ENCODE measurements around the gene SDK1.

Gene SDK1

DNA sequence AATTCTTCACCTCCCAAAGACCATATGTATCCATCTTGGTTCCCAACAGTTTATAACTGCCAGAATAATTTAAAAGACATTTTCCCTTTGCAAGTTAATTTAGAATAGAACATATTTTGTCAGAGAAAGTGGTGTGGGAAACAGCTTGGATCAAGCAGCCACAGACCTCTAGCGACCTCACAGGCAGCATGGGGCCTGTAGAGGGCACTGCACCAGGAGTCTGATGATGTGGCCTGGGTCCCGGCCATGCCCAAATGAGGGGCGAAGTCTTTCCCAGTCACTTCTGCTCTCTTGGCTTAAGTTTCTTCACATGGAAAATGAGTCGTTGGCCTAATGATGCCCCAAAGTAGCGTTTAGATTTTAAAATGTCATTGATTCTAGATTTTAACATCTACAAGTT, 243.2 kb downstream of the SDK1 start:
- H3K4me3 Mint-ChIP-seq: no peak overlapping the region
- peaks cover 5% of the 10 kb centered on the region for H3K4me1 Mint-ChIP-seq
- no peak overlapping the region for H3K27ac Mint-ChIP-seq
- no peaks in the 10 kb centered on the region for H3K27me3 Mint-ChIP-seq (ENCODE audit: low read depth)
- TF ChIP-seq, protein P1, sequence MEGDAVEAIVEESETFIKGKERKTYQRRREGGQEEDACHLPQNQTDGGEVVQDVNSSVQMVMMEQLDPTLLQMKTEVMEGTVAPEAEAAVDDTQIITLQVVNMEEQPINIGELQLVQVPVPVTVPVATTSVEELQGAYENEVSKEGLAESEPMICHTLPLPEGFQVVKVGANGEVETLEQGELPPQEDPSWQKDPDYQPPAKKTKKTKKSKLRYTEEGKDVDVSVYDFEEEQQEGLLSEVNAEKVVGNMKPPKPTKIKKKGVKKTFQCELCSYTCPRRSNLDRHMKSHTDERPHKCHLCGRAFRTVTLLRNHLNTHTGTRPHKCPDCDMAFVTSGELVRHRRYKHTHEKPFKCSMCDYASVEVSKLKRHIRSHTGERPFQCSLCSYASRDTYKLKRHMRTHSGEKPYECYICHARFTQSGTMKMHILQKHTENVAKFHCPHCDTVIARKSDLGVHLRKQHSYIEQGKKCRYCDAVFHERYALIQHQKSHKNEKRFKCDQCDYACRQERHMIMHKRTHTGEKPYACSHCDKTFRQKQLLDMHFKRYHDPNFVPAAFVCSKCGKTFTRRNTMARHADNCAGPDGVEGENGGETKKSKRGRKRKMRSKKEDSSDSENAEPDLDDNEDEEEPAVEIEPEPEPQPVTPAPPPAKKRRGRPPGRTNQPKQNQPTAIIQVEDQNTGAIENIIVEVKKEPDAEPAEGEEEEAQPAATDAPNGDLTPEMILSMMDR (IDR thresholded peaks at IDR 0.05; ENCODE audit: unreplicated experiment in 3 of 3): no peak
- H3K36me3 Mint-ChIP-seq (ENCODE audit: low read depth): no peaks in the 10 kb centered on the region
- H3K9me3 Mint-ChIP-seq: no peaks in the 10 kb centered on the region

DNA sequence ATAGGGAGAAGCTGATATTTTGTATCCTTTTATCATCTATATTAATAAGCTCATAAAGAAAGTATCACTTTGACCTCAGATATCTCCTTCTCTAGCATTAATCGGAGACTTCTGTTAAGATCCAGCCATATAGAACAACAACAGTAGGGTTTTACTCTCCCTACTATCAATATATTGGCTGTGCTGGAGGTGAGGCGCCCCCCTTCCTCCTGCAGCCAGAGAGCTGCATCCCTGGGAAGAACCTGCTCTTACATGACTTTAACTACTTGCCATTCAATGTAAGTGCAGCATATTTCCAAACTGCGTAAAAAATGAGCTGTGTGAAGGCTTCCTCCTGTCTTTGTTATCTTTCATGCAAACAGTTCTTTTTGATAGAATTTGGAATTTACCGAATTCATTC, 247.8 kb downstream of the SDK1 start:
- Mint-ChIP-seq H3K9me3 (no peaks in the 10 kb centered on the region), H3K4me3 (no peak overlapping the region), H3K36me3 (ENCODE audit: low read depth) (no peaks in the 10 kb centered on the region), H3K27ac (no peak overlapping the region), H3K4me1 (peaks cover 8% of the 10 kb centered on the region), H3K27me3 (ENCODE audit: low read depth) (no peaks in the 10 kb centered on the region)
- TF ChIP-seq, protein P1 (IDR thresholded peaks at IDR 0.05; ENCODE audit: unreplicated experiment in 3 of 3): no peak

DNA sequence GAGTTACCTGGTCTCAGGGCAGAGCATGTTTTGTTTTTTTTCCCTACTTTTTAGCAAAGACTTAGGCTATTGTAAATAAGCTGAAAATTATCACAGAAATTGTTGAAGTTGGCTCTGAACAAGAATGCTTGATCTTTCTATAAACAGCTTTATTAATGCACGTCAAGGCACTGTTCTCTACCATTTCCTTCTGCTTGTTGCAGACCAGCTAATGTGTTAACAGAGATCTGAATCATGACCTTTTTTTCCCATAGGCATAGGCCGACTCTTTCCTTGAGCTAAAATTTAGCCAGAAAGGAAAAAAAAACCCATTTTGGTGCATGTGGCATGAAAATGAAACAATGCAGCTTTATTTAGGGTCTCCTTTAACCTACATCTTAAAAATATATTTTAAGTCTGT, 248.5 kb downstream of the SDK1 start:
- Mint-ChIP-seq H3K9me3 (peaks cover 7% of the 10 kb centered on the region), H3K27ac (no peak overlapping the region), H3K27me3 (ENCODE audit: low read depth) (no peaks in the 10 kb centered on the region), H3K4me3 (no peak overlapping the region), H3K36me3 (ENCODE audit: low read depth) (no peaks in the 10 kb centered on the region), H3K4me1 (peaks cover 8% of the 10 kb centered on the region)
- TF ChIP-seq, protein P1 (IDR thresholded peaks at IDR 0.05; ENCODE audit: unreplicated experiment in 3 of 3): no peak

DNA sequence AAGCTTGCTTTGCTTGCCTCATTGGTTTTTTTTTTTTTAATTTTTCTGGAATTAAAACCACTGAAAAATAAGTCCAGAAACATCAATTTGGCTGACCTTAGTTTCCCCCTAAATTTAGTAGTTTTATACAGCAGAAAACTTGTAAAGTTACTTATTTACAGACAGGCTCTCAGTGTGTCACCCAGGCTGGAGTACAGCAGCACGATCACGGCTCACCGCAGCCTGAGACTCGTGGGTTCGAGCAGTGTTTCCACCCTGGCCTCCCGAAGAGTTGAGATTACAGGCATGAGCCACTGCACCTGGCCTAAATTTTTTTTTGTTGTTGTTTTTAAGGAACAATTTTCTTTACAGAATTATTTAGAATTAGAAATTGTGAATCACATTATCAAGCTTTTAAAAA, 250.5 kb downstream of the SDK1 start:
- Mint-ChIP-seq H3K4me3 (no peak overlapping the region), H3K36me3 (ENCODE audit: low read depth) (no peaks in the 10 kb centered on the region)

DNA sequence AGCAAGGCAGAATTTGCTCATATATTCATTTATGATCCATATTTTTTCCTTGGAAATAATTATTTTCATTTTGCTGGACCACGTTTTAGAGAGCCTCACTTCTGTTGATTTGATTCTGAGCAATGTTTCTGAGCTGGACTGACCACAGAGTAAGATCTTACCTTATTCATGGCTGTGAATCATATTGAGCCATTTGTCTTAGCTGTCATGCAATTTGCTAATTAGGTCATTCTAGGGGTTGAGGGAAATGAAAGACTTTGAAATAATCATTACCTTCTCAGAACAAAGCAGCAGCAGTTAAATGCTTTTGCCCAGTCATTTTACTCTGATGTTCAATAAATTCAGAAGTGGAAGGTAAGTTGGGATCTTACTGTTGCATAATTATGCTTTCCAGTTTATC, 251.4 kb downstream of the SDK1 start:
- H3K27me3 Mint-ChIP-seq (ENCODE audit: low read depth): no peaks in the 10 kb centered on the region
- H3K4me1 Mint-ChIP-seq: peaks cover 8% of the 10 kb centered on the region
- no peaks in the 10 kb centered on the region for H3K36me3 Mint-ChIP-seq (ENCODE audit: low read depth)
- H3K4me3 Mint-ChIP-seq: no peak overlapping the region
- H3K9me3 Mint-ChIP-seq: peaks cover 21% of the 10 kb centered on the region
- no peak overlapping the region for H3K27ac Mint-ChIP-seq
- TF ChIP-seq, protein P1 (IDR thresholded peaks at IDR 0.05; ENCODE audit: unreplicated experiment in 3 of 3): no peak

More for the DNA sequence above, 250.5 kb downstream of the SDK1 start:
- TF ChIP-seq, protein P1 (IDR thresholded peaks at IDR 0.05; ENCODE audit: unreplicated experiment in 3 of 3): no peak
- no peaks in the 10 kb centered on the region for H3K27me3 Mint-ChIP-seq (ENCODE audit: low read depth)
- H3K4me1 Mint-ChIP-seq: peaks cover 8% of the 10 kb centered on the region
- no peak overlapping the region for H3K27ac Mint-ChIP-seq
- peaks cover 21% of the 10 kb centered on the region for H3K9me3 Mint-ChIP-seq

DNA sequence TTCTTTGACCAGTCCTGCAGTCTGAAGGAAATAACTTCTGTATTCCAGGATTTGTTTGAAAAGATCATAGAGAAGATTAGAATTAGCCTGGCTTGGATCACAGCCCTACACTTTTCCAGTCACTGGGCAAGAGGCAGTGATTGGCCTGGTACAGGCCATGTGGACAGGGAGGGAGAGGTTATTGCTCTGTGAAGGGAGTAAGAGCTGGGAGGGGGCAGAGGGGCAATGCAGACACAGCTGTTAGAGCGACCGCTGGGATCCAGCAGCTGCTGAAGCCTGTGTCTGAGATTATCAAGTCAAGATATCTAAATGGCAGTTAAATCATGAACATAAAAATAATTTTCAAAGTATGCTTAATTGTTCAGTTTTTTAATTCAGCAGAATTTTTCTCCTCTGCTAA, 257.3 kb downstream of the SDK1 start:
- H3K36me3 Mint-ChIP-seq (ENCODE audit: low read depth): no peaks in the 10 kb centered on the region
- peak overlapping the region; percentile 51 to 76 (median 70) for H3K27ac Mint-ChIP-seq
- H3K4me1 Mint-ChIP-seq: peaks cover 28% of the 10 kb centered on the region
- H3K27me3 Mint-ChIP-seq (ENCODE audit: low read depth): no peaks in the 10 kb centered on the region
- TF ChIP-seq, protein P1 (IDR thresholded peaks at IDR 0.05; ENCODE audit: unreplicated experiment in 3 of 3): no peak
- peaks cover 25% of the 10 kb centered on the region for H3K9me3 Mint-ChIP-seq
- no peak overlapping the region for H3K4me3 Mint-ChIP-seq

Data from nephron (organoid).